ENCODE measurements around the gene PPP2R3C. TPM values are rescaled to one million over a fixed set of nuclear protein-coding genes. Genes with fewer than 3 reads are reported as not detected.
"Not testable (repeated sequence)": the region's sequence is repeated elsewhere in the genome, so short reads cannot be mapped to it uniquely, and the experiment has no call there.

Gene PPP2R3C
- total and polyA plus RNA-seq, 2 experiments from 2014 or later = 25.7 to 41.2 TPM

DNA sequence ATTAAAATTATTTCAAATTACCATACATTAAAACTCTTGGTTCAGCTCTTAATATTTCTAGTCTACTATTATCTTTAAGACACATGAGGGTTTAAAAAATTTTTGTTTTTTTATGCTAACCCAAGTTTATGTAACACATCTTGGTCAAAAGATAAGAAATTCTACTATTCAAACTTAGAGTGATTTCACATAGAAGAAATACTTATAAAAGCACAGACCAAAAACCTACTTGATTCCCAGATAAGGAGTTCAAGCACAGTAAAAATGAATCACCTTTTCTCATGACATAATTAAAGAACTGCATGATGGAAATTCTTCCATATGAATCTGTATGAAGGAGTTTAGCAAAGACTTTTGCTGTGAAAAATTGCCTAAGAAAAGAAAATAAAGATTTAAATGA, 13.9 kb downstream of the PPP2R3C start:
- Histone ChIP-seq H2AFZ (no peak overlapping the region), H3K79me2 (ENCODE audit: insufficient read depth) (0 out of 2 replicates have a peak, but pooled peaks cover 7% of the 10 kb centered on the region), H3K4me3 (no peak overlapping the region), H3F3A (ENCODE audit: insufficient read depth) (no peaks in the 10 kb centered on the region), H3K9me2 (ENCODE audit: insufficient read depth) (no peaks in the 10 kb centered on the region), H3K27ac (no peak overlapping the region), H4K20me1 (ENCODE audit: insufficient read depth) (no peaks in the 10 kb centered on the region), H3K9ac (no peak overlapping the region), H3K4me1 (ENCODE audit: insufficient read depth) (no peaks in the 10 kb centered on the region), H3K4me2 (ENCODE audit: unreplicated experiment) (no peak overlapping the region), H3K27me3 (replicated peaks; ENCODE audit: insufficient read depth) (no peaks in the 10 kb centered on the region), H3K36me3 (ENCODE audit: low read depth) (peaks cover 42% of the 10 kb centered on the region; the same call in 1 of the 2 replicates), H3K9me3 (ENCODE audit: low read depth) (no peaks in the 10 kb centered on the region)
- TF ChIP-seq EZH2phosphoT487 (IDR thresholded peaks at IDR 0.05; ENCODE audit: insufficient read depth, low read depth) = no peak
- TF ChIP-seq EZH2 (IDR thresholded peaks at IDR 0.05; ENCODE audit: insufficient read depth, poor library complexity, severe bottlenecking) = no peak
- in situ Hi-C loops (cut with MboI) = no loop called here
- no peak for DNase-seq

DNA sequence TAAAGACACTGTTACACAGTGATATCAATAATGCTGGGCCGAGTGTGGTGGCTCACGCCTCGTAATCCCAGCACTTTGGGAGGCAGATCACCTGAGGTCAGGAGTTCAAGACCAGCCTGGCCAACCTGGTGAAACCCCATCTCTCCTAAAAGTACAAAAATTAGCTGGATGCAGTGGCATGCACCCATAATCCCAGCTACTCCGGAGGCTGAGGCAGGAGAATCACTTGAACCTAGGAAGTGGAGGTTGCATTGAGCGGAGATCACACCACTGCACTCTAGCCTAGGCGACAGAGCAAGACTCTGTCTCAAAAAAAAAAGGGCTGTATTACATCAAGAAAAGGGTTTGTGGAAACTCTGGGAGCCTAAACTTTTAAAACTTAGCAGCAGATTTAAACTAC, 27.1 kb downstream of the PPP2R3C start:
- H4K20me1 ChIP-seq (ENCODE audit: insufficient read depth); H3K9me2 ChIP-seq (ENCODE audit: insufficient read depth); H3K27me3 ChIP-seq (replicated peaks; ENCODE audit: insufficient read depth); H3K4me3 ChIP-seq; H3K9ac ChIP-seq; H3K27ac ChIP-seq; H3F3A ChIP-seq (ENCODE audit: insufficient read depth); in situ Hi-C loops (cut with MboI); H2AFZ ChIP-seq; H3K4me1 ChIP-seq (ENCODE audit: insufficient read depth); H3K9me3 ChIP-seq (ENCODE audit: low read depth); H3K4me2 ChIP-seq (ENCODE audit: unreplicated experiment); H3K79me2 ChIP-seq (ENCODE audit: insufficient read depth); DNase-seq: not testable (repeated sequence)
- WGBS, 2 experiments (ENCODE audit: low coverage in 1 of 2, low lambda C conversion rate in 2 of 2, missing lambda C conversion rate in 2 of 2) = 92 to 93% methylated on average over 6 of the region's 6 CpGs
- H3K36me3 ChIP-seq (ENCODE audit: low read depth) = peaks cover 42% of the 10 kb centered on the region

DNA sequence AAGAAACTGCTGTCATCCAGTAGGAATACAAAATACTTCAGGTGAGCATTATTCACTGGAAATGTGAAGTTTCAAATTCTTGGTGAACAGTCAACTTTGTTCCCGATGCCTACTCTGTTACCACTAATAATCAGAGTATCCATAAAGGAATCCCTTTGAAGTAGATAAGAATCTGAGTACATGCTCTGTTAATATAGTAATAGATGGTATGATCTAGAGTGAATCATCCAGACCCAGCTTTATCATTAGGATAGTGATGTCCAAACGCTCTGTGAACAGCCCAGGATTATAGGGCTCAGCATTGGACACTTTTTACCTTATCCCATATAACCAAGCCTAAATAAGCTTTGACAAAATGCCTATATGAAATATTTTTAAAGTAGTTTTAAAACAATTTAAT, 33.3 kb downstream of the PPP2R3C start:
- H3K27me3 ChIP-seq (replicated peaks; ENCODE audit: insufficient read depth) = no peaks in the 10 kb centered on the region
- H3F3A ChIP-seq (ENCODE audit: insufficient read depth) = no peaks in the 10 kb centered on the region
- H3K9me2 ChIP-seq (ENCODE audit: insufficient read depth) = no peaks in the 10 kb centered on the region
- in situ Hi-C loops (cut with MboI) = no loop called here
- no peaks in the 10 kb centered on the region for H3K4me1 ChIP-seq (ENCODE audit: insufficient read depth)
- no peaks in the 10 kb centered on the region for H3K79me2 ChIP-seq (ENCODE audit: insufficient read depth)
- no peak overlapping the region for H3K4me2 ChIP-seq (ENCODE audit: unreplicated experiment)
- no peak overlapping the region for H3K27ac ChIP-seq
- H4K20me1 ChIP-seq (ENCODE audit: insufficient read depth) = no peaks in the 10 kb centered on the region
- no peak overlapping the region for H2AFZ ChIP-seq
- peaks cover 17% of the 10 kb centered on the region for H3K36me3 ChIP-seq (ENCODE audit: low read depth)
- 85 to 93% methylated on average over 2 of the region's 2 CpGs for WGBS, 2 experiments (ENCODE audit: low coverage in 1 of 2, low lambda C conversion rate in 2 of 2, missing lambda C conversion rate in 2 of 2)
- H3K4me3 ChIP-seq = no peak overlapping the region
- DNase-seq = no peak
- TF ChIP-seq EZH2 (IDR thresholded peaks at IDR 0.05; ENCODE audit: insufficient read depth, poor library complexity, severe bottlenecking) = no peak
- no peak for TF ChIP-seq EZH2phosphoT487 (IDR thresholded peaks at IDR 0.05; ENCODE audit: insufficient read depth, low read depth)
- no peaks in the 10 kb centered on the region for H3K9me3 ChIP-seq (ENCODE audit: low read depth)
- H3K9ac ChIP-seq = no peak overlapping the region

DNA sequence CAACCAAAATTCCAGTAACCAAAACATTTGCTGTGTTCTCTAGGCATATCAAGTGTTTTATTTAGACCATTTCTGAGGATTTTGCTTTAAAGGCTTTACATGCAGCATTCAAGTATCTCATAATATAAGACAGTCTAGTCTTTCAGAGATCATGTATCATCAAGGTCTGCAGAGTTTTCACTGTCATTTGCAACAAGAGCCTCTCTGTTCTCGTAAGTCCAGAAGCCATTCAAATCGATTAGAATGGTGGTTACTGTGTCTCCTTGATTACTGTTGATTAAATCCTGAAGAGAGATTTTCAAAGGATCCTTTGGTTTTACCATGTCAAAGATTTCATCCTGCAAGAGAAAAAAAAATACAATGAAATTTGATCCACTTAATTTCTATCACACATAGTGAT, 36.3 kb downstream of the PPP2R3C start:
- Histone ChIP-seq H3K4me3 (no peak overlapping the region), H3F3A (ENCODE audit: insufficient read depth) (no peaks in the 10 kb centered on the region; the same call in 1 of the 2 replicates), H3K27ac (no peak overlapping the region), H4K20me1 (ENCODE audit: insufficient read depth) (no peaks in the 10 kb centered on the region), H3K79me2 (ENCODE audit: insufficient read depth) (no peaks in the 10 kb centered on the region), H3K9ac (no peak overlapping the region), H2AFZ (no peak overlapping the region), H3K27me3 (replicated peaks; ENCODE audit: insufficient read depth) (no peaks in the 10 kb centered on the region), H3K4me1 (ENCODE audit: insufficient read depth) (no peaks in the 10 kb centered on the region), H3K4me2 (ENCODE audit: unreplicated experiment) (no peak overlapping the region), H3K9me2 (ENCODE audit: insufficient read depth) (no peaks in the 10 kb centered on the region), H3K9me3 (ENCODE audit: low read depth) (no peaks in the 10 kb centered on the region), H3K36me3 (ENCODE audit: low read depth) (peaks cover 33% of the 10 kb centered on the region)
- WGBS, 2 experiments (ENCODE audit: low coverage in 1 of 2, low lambda C conversion rate in 2 of 2, missing lambda C conversion rate in 2 of 2) = 71 to 78% methylated on average over 2 of the region's 2 CpGs
- TF ChIP-seq EZH2phosphoT487 (IDR thresholded peaks at IDR 0.05; ENCODE audit: insufficient read depth, low read depth) (no peak), EZH2 (IDR thresholded peaks at IDR 0.05; ENCODE audit: insufficient read depth, poor library complexity, severe bottlenecking) (no peak)
- in situ Hi-C loops (cut with MboI) = no loop called here
- DNase-seq = no peak

DNA sequence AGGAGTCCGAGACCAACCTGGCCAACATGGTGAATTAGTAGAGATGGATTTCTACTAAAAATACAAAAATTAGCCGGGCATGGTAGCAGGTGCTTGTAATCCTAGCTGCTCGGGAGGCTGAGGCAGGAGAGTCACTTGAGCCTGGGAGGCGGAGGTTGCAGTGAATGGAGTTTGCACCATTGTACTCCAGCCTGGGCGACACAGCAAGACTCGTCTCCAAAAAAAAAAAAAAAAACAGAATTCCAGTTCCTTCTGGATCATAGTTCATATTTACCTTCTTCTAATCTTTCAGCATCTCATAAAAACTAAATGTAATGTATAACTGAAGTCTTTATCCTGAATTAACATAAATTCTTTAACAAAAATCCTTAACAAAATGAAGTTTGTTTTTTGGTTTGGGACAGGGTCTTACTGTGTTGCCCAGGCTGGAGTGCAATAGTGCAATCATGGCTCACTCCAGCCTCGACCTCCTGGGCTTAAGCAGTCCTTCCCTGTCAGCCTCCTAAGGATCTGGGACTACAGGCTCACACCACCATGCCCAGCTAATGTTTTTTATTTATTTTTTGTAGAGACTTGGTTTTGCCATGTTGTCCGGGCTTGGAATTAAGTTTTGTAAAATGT, 38.1 kb downstream of the PPP2R3C start:
- H2AFZ ChIP-seq = no peak overlapping the region
- no peak overlapping the region for H3K4me2 ChIP-seq (ENCODE audit: unreplicated experiment)
- no peak overlapping the region for H3K4me3 ChIP-seq
- no peak overlapping the region for H3K9ac ChIP-seq
- H3K4me1 ChIP-seq (ENCODE audit: insufficient read depth) = no peaks in the 10 kb centered on the region
- TF ChIP-seq EZH2phosphoT487 (IDR thresholded peaks at IDR 0.05; ENCODE audit: insufficient read depth, low read depth) (no peak), EZH2 (IDR thresholded peaks at IDR 0.05; ENCODE audit: insufficient read depth, poor library complexity, severe bottlenecking) (no peak)
- in situ Hi-C loops (cut with MboI) = no loop called here
- H3K9me2 ChIP-seq (ENCODE audit: insufficient read depth) = no peaks in the 10 kb centered on the region
- H3K27ac ChIP-seq = no peak overlapping the region
- 72% methylated on average over 8 of the region's 8 CpGs for WGBS, 2 experiments (ENCODE audit: low coverage in 1 of 2, low lambda C conversion rate in 2 of 2, missing lambda C conversion rate in 2 of 2)
- H3K27me3 ChIP-seq (replicated peaks; ENCODE audit: insufficient read depth) = no peaks in the 10 kb centered on the region
- H3K9me3 ChIP-seq (ENCODE audit: low read depth) = no peaks in the 10 kb centered on the region
- H3K36me3 ChIP-seq (ENCODE audit: low read depth) = peaks cover 45% of the 10 kb centered on the region
- H4K20me1 ChIP-seq (ENCODE audit: insufficient read depth) = no peaks in the 10 kb centered on the region
- DNase-seq = no peak
- no peaks in the 10 kb centered on the region for H3K79me2 ChIP-seq (ENCODE audit: insufficient read depth)
- H3F3A ChIP-seq (ENCODE audit: insufficient read depth) = peaks cover 6% of the 10 kb centered on the region; the same call in 1 of the 2 replicates
